Osteocyte (in vitro differentiated cells): Measurements from ENCODE around the gene KRT14. TPM values are rescaled to one million over a fixed set of nuclear protein-coding genes. Genes with fewer than 3 reads are reported as not detected.

Experiments used
- DNase-seq: peaks from one replicate; pipeline ENCODE4 v3.0.0; 2021; ENCODE audit warnings: mixed read lengths; ENCODE audit not compliant: unreplicated experiment; ENCODE audit errors: extremely low spot score
- H3K27ac Mint-ChIP-seq: one replicate; pipeline ENCODE4 v1.8.0; 2021; ENCODE audit warnings: mild to moderate bottlenecking, mixed read lengths; ENCODE audit not compliant: unreplicated experiment
- H3K27me3 Mint-ChIP-seq: one replicate; pipeline ENCODE4 v1.8.0; 2021; ENCODE audit warnings: mixed read lengths; ENCODE audit not compliant: unreplicated experiment
- H3K36me3 Mint-ChIP-seq: one replicate; pipeline ENCODE4 v1.8.0; 2021; ENCODE audit warnings: mixed read lengths; ENCODE audit not compliant: unreplicated experiment
- H3K4me1 Mint-ChIP-seq: one replicate; pipeline ENCODE4 v1.8.0; 2021; ENCODE audit warnings: mixed read lengths; ENCODE audit not compliant: unreplicated experiment
- H3K4me3 Mint-ChIP-seq: one replicate; pipeline ENCODE4 v1.8.0; 2021; ENCODE audit warnings: mild to moderate bottlenecking, moderate library complexity, mixed read lengths; ENCODE audit not compliant: unreplicated experiment
- H3K9me3 Mint-ChIP-seq: one replicate; pipeline ENCODE4 v1.8.0; 2021; ENCODE audit warnings: mixed read lengths; ENCODE audit not compliant: unreplicated experiment
- total RNA-seq: library from RNA; stranded (reverse); gene quantifications from 2 replicates; pipeline ENCODE4 v1.2.1, GENCODE V29; 2021
- TF ChIP-seq, protein P1 (sequence below): fragments of 200-600 bp; sonication (generic); IDR thresholded peaks from 2 replicates; pipeline ENCODE4 v1.5.0; 2021; ENCODE audit warnings: antibody characterized with exemption, mild to moderate bottlenecking, moderate library complexity

KRT14 gene
- total RNA-seq, 1 donor from 2014 or later, result not detected

DNA sequence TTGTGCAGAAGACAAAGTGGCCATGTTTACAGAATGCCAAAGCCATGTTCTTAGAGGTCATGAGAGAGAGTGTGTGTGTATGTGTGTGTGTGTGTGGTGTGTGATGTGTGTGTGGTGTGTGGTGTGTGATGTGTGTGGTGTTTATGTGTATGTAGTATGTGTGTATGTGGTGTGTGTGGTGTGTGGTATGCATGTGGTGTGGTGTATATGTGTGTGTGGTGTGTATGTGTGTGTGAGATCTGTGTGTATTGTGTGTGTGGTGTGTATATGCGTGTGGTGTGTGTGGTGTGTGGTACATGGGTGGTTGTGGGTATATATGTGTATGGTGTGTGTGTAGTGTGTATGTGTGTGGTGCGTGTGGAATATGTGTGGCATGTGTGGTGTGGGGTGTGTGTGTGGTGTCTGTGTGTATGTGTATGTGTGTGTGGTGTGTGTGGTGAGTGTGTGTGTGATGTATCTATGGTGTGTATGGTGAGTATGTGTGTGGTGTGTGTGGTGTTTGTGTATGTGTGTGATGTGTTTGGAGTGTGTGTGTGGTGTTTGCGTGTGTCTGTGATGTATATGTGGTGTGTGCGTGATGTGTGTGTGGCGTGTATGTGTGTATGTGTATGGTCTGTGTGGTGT lies 45.9 kb upstream of the KRT14 start:
- no peak overlapping the region for H3K27ac Mint-ChIP-seq
- H3K9me3 Mint-ChIP-seq, result no peaks in the 10 kb centered on the region
- H3K36me3 Mint-ChIP-seq, result no peaks in the 10 kb centered on the region
- H3K4me1 Mint-ChIP-seq, result peaks cover 11% of the 10 kb centered on the region
- no peak for DNase-seq
- TF ChIP-seq, protein P1, sequence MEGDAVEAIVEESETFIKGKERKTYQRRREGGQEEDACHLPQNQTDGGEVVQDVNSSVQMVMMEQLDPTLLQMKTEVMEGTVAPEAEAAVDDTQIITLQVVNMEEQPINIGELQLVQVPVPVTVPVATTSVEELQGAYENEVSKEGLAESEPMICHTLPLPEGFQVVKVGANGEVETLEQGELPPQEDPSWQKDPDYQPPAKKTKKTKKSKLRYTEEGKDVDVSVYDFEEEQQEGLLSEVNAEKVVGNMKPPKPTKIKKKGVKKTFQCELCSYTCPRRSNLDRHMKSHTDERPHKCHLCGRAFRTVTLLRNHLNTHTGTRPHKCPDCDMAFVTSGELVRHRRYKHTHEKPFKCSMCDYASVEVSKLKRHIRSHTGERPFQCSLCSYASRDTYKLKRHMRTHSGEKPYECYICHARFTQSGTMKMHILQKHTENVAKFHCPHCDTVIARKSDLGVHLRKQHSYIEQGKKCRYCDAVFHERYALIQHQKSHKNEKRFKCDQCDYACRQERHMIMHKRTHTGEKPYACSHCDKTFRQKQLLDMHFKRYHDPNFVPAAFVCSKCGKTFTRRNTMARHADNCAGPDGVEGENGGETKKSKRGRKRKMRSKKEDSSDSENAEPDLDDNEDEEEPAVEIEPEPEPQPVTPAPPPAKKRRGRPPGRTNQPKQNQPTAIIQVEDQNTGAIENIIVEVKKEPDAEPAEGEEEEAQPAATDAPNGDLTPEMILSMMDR, result no peak
- H3K27me3 Mint-ChIP-seq, result no peaks in the 10 kb centered on the region
- H3K4me3 Mint-ChIP-seq, result no peak overlapping the region

DNA sequence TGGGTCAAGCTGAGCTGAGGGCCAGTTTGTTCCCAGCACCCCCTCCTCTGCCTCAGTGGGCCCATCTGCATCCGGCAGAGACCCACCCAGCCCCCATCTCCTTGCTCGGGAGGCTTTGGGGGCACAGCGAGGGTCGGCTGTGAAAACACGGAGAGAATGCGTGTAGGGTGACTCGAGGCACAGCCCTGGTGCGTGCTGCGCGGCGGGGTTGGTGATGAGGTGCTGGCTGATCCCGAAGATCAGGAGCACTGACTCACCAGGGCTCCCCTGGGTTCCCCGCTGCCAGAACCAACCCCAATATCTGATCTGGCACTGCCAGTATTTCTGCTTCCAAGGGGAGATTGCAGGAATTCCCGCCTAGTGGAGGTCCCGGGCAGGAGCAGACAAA lies 45.2 kb upstream of the KRT14 start:
- TF ChIP-seq, protein P1, result no peak
- Mint-ChIP-seq H3K36me3 (no peaks in the 10 kb centered on the region), H3K4me1 (peaks cover 18% of the 10 kb centered on the region), H3K27ac (no peak overlapping the region), H3K27me3 (no peaks in the 10 kb centered on the region), H3K4me3 (no peak overlapping the region), H3K9me3 (no peaks in the 10 kb centered on the region)
- no peak for DNase-seq

DNA sequence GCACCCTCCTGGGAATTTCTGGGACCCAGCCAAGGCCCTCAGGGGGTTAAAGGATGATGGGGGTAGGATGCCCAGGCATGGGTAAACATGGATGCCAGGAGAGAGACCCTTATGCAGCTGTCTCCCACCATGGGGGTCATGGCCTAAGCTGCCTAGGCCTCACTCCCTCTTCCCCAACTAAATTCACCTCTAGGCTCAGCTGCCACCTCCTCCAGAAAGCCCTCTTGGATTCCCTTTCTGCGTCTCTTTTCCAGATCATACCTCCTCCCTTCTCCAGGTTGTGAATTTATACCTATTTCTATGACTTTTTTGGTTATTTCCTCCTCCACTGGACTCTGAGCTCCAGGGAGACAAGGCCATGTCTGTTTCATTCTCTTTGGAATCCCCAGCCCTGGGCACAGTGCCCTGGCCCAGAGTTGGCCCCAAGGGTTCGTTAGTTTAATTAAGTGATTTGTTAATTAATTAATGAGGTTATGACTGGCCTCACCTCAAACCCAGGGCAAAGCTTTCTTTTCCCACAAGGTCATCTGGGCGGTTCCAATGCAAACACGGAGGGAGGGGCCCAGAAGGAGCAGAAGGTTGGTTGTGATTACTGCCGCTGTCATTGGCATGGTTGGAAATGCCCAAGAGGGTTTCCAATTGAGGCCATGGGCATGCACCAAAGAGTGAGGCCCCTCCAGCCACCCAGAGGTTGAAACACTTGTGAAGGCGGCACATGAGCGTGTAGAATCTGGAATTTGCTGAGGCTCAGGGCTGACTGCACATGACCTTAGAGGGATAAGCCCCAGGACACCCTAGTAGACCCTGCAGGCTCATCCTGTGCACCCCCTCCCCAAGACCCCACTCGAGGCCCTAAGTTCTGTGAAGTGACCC lies 44.6 kb upstream of the KRT14 start:
- TF ChIP-seq, protein P1, result no peak
- DNase-seq, result no peak
- Mint-ChIP-seq H3K27ac (no peak overlapping the region), H3K4me1 (peaks cover 25% of the 10 kb centered on the region), H3K36me3 (no peaks in the 10 kb centered on the region), H3K4me3 (no peak overlapping the region), H3K27me3 (no peaks in the 10 kb centered on the region), H3K9me3 (no peaks in the 10 kb centered on the region)

DNA sequence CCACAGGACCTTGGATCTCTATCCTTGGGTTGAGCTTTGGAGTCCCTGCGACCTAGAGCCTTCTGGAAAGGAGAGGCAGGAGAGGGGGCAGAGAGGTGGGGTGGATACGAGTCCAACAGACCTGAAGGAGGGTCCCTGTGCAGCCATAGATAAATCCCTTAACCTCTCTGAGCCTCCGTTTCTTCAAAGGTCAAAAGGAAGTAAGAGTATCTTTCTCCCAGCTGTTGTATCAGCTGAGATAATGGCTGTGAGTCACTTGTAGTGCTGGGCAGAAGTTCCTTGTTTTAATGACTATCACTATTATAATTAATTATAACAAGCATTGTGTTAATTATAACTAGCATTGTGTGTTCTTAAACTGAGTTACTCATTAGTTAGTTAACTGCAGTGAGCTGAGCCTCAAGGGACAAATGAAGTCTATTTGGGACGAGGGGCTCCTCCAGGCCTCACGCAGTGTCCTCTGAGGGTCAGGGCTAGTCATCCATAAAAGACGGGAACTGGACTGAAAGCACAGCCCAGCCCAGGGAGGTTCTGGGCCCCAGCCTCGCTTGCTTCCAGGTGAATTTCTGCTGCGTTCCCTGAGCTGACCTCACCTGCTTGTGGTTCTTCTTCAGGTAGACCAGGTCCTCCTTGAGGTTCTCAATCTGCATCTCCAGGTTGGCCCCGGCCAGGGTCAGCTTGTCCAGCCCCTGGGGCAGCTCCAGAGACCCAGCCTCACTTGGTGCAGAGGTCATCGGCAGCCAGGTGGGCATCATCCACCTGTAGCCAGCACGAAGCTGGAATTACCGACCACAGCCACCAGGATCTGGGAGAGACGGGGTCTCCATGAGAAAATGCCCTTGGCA lies 43.4 kb upstream of the KRT14 start:
- TF ChIP-seq, protein P1, result no peak
- H3K36me3 Mint-ChIP-seq, result no peaks in the 10 kb centered on the region
- no peak overlapping the region for H3K4me3 Mint-ChIP-seq
- H3K27ac Mint-ChIP-seq, result no peak overlapping the region
- H3K4me1 Mint-ChIP-seq, result peaks cover 29% of the 10 kb centered on the region
- no peaks in the 10 kb centered on the region for H3K9me3 Mint-ChIP-seq
- no peak for DNase-seq
- H3K27me3 Mint-ChIP-seq, result no peaks in the 10 kb centered on the region
